ENCODE results near the gene C2CD4D.

C2CD4D gene

GRCh38 chr1:151806170-151806569, 33.5 kb downstream of the C2CD4D start:
- peak; percentile 64 for DNase-seq (ENCODE audit: low spot score)
- H3K27ac ChIP-seq, result no peak overlapping the region
- no peak overlapping the region for H3K4me3 ChIP-seq
- TF ChIP-seq, protein P1, sequence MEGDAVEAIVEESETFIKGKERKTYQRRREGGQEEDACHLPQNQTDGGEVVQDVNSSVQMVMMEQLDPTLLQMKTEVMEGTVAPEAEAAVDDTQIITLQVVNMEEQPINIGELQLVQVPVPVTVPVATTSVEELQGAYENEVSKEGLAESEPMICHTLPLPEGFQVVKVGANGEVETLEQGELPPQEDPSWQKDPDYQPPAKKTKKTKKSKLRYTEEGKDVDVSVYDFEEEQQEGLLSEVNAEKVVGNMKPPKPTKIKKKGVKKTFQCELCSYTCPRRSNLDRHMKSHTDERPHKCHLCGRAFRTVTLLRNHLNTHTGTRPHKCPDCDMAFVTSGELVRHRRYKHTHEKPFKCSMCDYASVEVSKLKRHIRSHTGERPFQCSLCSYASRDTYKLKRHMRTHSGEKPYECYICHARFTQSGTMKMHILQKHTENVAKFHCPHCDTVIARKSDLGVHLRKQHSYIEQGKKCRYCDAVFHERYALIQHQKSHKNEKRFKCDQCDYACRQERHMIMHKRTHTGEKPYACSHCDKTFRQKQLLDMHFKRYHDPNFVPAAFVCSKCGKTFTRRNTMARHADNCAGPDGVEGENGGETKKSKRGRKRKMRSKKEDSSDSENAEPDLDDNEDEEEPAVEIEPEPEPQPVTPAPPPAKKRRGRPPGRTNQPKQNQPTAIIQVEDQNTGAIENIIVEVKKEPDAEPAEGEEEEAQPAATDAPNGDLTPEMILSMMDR (IDR thresholded peaks at IDR 0.05), result no peak

- H3K4me3 ChIP-seq, result no peak within 1 kb of the TSS
- peak; percentile 62 for DNase-seq (ENCODE audit: low spot score)
- TF ChIP-seq, protein P1 (IDR thresholded peaks at IDR 0.05), result no peak
Observed at GRCh38 chr1:151805066-151805820, 34.4 kb downstream of the C2CD4D start, which contains the start of gene LINGO4. Gene LINGO4 (minus strand): TSS chr1:151805419. CDS start chr1:151802704, 2,715 bp downstream.

GRCh38 chr1:151803915-151804314, 35.7 kb downstream of the C2CD4D start:
- Histone ChIP-seq H3K27ac (no peak overlapping the region), H3K4me3 (no peak overlapping the region)
- no peak for DNase-seq (ENCODE audit: low spot score)
- TF ChIP-seq, protein P1 (IDR thresholded peaks at IDR 0.05), result no peak

More at GRCh38 chr1:151805066-151805820, 34.4 kb downstream of the C2CD4D start, which contains the start of gene LINGO4:
- H3K27ac ChIP-seq, result no peak within 1 kb of the TSS

DNA sequence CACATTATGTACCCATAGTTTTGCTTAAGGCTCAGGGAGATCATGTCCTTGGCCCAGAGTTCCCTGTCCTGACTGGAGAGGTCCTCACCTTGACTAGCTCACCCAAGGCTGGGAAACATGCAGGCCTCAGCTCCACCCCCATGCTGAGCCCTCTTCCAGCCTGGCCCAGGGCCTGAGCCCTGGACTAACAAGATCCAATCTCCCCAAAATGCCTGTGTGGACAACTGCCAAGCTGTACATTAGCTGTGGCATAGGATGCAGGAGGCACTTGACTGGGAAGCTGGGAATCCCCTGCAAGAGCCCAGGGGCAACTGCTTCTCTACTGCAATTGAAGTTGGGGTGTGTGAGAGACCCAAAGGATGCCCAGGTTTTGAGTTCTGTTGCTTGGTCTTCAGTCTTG, 36.5 kb downstream of the C2CD4D start:
- TF ChIP-seq, protein P1 (IDR thresholded peaks at IDR 0.05), result no peak
- H3K4me3 ChIP-seq, result no peak overlapping the region
- DNase-seq (ENCODE audit: low spot score), result peak; percentile 38
- no peak overlapping the region for H3K27ac ChIP-seq

DNA sequence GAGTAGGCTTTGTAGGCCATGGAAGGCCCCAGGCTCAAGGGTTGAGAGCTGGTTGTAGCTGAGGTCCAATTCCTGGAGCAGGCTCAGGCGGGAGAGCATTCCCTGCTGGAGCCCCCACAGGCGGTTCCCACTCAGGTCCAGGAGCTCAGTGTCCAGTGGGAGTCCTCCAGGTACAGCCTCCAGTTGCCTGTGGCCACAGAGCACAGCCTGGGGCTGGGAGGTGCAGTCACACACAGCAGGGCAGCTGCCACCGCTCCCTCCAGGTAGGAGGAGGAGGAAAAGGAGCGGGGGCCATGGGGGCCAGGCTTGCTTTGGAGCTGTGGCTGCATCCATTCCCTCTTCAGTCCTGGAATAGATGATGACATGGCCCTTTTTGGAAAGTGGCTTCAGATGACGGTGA, 37.2 kb downstream of the C2CD4D start:
- TF ChIP-seq, protein P1 (IDR thresholded peaks at IDR 0.05), result no peak
- DNase-seq (ENCODE audit: low spot score), result peak; percentile 49
- Histone ChIP-seq H3K27ac (no peak overlapping the region), H3K4me3 (no peak overlapping the region)

DNA sequence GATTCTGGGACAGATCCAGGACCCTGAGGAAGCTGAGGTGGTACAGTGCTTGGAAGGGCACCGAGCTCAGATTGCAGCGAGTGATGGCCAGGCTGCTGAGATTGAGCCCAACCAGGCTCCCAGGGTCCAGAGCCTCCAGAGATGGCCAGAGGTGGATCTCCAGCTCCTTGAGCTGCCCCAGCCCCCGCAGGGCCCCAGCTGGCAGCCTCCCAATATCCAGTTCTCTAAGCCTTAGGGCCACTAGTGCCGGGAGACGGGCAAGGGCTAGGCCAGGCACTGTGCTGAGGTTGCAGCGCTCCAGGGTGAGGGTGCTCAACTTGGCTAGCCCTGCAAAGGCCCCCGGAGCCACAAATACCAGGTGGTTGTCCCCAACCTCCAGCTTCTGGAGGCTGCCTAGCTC, 37.8 kb downstream of the C2CD4D start:
- Histone ChIP-seq H3K4me3 (no peak overlapping the region), H3K27ac (no peak overlapping the region)
- no peak for DNase-seq (ENCODE audit: low spot score)
- TF ChIP-seq, protein P1 (IDR thresholded peaks at IDR 0.05), result no peak

DNA sequence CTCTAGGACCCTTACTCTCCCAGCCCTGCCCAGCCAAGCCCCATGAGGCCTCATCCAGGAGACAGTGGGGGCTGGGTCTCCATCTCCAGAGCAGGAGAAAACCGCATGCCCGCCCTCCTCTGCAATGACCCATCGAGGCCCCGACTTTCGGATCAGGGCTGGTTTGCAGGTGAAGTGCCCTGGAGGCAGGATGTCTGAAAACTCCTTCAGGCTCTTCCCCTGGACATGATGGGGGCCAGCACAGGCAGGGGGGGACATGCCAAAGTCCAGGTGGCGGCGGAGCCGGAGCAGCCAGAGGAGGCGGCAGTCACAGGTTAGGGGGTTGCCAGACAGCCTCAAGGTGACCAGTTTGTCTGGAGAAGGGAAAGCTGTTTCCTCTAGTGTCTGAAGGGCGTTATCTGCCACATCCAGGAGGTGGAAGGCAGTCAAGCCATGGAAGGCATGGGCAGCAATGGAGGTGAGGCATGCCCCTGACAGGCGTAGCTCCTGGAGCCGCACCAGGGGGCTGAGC, 38.3 kb downstream of the C2CD4D start:
- no peak for DNase-seq (ENCODE audit: low spot score)
- H3K4me3 ChIP-seq, result no peak overlapping the region
- no peak overlapping the region for H3K27ac ChIP-seq
- TF ChIP-seq, protein P1 (IDR thresholded peaks at IDR 0.05), result no peak

Data from coronary artery (tissue), 2 donors.